ENCODE results near the gene CTDP1. TPM values are rescaled to one million over a fixed set of nuclear protein-coding genes. Genes with fewer than 3 reads are reported as not detected.

The CTDP1 gene
- total RNA-seq, 1 donor: 67.3 TPM

Other genes starting within 250 kb of the CTDP1 start
- gene KCNG2, start 118.1 kb downstream of the CTDP1 start, total RNA-seq: 14.8 TPM